ENCODE measurements around the gene YPEL1. TPM values are rescaled to one million over a fixed set of nuclear protein-coding genes. Genes with fewer than 3 reads are reported as not detected.

Gene YPEL1
- total RNA-seq, 1 donor from 2014 or later: 32.2 TPM

DNA sequence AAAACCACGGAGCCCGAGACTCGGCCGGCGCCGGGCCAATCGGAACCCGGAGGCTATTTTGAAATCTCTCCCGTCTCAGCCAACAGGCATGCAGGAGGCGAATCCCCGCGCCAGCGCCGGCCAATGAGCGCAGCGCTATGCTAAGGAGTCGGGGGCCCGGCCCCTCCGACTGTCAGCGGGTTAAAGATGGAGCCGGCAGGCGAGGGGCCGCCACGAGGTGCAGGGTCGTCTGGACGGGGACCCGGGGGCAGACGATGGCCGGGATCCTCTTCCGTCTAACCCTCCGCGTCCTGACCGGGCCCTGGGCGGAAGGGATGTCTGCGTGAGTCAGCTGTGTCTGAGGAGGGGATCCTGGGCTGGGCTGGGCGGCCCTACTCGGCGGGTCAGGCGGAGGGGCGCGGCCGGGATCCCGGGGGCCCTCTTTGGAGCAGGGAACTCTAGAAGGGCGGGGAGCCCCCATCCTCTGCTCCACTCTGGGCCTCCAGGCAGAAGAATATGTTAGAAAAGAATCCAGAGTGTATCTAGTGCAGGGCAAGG, 83.5 kb downstream of the YPEL1 start:
- H3K9me3 ChIP-seq (ENCODE audit: low read depth): no peaks in the 10 kb centered on the region
- peaks cover 25% of the 10 kb centered on the region for H3K79me2 ChIP-seq (ENCODE audit: low read depth)
- peak overlapping the region; percentile 72 for H3K4me3 ChIP-seq
- Mint-ChIP-seq H3K4me3 (peak overlapping the region; percentile 93), H3K27me3 (ENCODE audit: insufficient read depth, low read depth) (peaks cover 12% of the 10 kb centered on the region), H3K27ac (peak overlapping the region; percentile 96), H3K36me3 (peaks cover 5% of the 10 kb centered on the region), H3K4me1 (peaks cover 29% of the 10 kb centered on the region), H3K9me3 (no peaks in the 10 kb centered on the region)
- H3F3A ChIP-seq (ENCODE audit: low read depth): peaks cover 60% of the 10 kb centered on the region
- H3K27ac ChIP-seq: peak overlapping the region; percentile 6
- peak overlapping the region; percentile 90 for H2AFZ ChIP-seq (replicated peaks)
- peak overlapping the region; percentile 92 for H3K4me2 ChIP-seq
- H3K36me3 ChIP-seq: no peaks in the 10 kb centered on the region
- H3K4me1 ChIP-seq: peaks cover 20% of the 10 kb centered on the region
- DNase-seq (ENCODE audit: low spot score): peak; percentile 96
- H3K27me3 ChIP-seq: no peaks in the 10 kb centered on the region
- H3K9ac ChIP-seq: peak overlapping the region; percentile 22
- H4K20me1 ChIP-seq (ENCODE audit: low read depth): peaks cover 29% of the 10 kb centered on the region
- TF ChIP-seq EZH2phosphoT487 (IDR thresholded peaks at IDR 0.05): no peak
- TF ChIP-seq, protein P1, sequence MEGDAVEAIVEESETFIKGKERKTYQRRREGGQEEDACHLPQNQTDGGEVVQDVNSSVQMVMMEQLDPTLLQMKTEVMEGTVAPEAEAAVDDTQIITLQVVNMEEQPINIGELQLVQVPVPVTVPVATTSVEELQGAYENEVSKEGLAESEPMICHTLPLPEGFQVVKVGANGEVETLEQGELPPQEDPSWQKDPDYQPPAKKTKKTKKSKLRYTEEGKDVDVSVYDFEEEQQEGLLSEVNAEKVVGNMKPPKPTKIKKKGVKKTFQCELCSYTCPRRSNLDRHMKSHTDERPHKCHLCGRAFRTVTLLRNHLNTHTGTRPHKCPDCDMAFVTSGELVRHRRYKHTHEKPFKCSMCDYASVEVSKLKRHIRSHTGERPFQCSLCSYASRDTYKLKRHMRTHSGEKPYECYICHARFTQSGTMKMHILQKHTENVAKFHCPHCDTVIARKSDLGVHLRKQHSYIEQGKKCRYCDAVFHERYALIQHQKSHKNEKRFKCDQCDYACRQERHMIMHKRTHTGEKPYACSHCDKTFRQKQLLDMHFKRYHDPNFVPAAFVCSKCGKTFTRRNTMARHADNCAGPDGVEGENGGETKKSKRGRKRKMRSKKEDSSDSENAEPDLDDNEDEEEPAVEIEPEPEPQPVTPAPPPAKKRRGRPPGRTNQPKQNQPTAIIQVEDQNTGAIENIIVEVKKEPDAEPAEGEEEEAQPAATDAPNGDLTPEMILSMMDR (IDR thresholded peaks at IDR 0.05): no peak
- no peak for TF ChIP-seq EZH2 (IDR thresholded peaks at IDR 0.05)

DNA sequence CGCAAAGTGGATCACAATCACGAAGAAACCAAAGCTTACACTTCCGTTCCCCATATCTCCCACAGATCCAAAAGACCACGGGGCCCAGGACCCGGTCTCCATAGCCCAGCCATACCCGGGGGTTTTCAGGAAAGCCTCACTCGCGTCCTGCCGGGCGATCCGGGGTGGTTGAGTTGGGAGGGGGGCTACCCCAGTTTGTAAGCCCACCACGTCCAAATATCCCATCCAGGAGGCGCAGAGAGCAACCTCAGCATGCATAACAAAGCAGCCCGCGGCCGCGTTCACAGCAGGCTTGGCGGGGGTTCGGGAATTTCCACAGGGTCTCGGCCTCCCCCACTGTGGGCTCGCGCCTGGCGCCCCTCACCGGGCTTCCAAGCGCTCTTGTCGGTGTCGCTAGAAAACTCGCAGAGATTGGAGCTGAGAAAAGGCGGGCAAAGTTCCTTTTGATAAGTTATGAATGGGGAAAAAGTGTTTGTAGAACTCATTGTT, 84.0 kb downstream of the YPEL1 start:
- H3K4me1 ChIP-seq: peaks cover 20% of the 10 kb centered on the region
- peak overlapping the region; percentile 72 for H3K4me3 ChIP-seq
- H3K27me3 ChIP-seq: no peaks in the 10 kb centered on the region
- H3K4me2 ChIP-seq: peak overlapping the region; percentile 92
- no peaks in the 10 kb centered on the region for H3K36me3 ChIP-seq
- Mint-ChIP-seq H3K4me3 (peak overlapping the region; percentile 93), H3K27ac (peak overlapping the region; percentile 96), H3K9me3 (no peaks in the 10 kb centered on the region), H3K36me3 (peaks cover 5% of the 10 kb centered on the region), H3K4me1 (peaks cover 28% of the 10 kb centered on the region), H3K27me3 (ENCODE audit: insufficient read depth, low read depth) (peaks cover 12% of the 10 kb centered on the region)
- peaks cover 55% of the 10 kb centered on the region for H3F3A ChIP-seq (ENCODE audit: low read depth)
- peak overlapping the region; percentile 90 for H2AFZ ChIP-seq (replicated peaks)
- peak overlapping the region; percentile 22 for H3K27ac ChIP-seq
- H3K9me3 ChIP-seq (ENCODE audit: low read depth): no peaks in the 10 kb centered on the region
- TF ChIP-seq EZH2 (IDR thresholded peaks at IDR 0.05): no peak
- TF ChIP-seq, protein P1 (IDR thresholded peaks at IDR 0.05): no peak
- peak; percentile 71 for DNase-seq (ENCODE audit: low spot score)
- peak overlapping the region; percentile 40 for H3K9ac ChIP-seq
- peaks cover 25% of the 10 kb centered on the region for H4K20me1 ChIP-seq (ENCODE audit: low read depth)
- H3K79me2 ChIP-seq (ENCODE audit: low read depth): peaks cover 25% of the 10 kb centered on the region

DNA sequence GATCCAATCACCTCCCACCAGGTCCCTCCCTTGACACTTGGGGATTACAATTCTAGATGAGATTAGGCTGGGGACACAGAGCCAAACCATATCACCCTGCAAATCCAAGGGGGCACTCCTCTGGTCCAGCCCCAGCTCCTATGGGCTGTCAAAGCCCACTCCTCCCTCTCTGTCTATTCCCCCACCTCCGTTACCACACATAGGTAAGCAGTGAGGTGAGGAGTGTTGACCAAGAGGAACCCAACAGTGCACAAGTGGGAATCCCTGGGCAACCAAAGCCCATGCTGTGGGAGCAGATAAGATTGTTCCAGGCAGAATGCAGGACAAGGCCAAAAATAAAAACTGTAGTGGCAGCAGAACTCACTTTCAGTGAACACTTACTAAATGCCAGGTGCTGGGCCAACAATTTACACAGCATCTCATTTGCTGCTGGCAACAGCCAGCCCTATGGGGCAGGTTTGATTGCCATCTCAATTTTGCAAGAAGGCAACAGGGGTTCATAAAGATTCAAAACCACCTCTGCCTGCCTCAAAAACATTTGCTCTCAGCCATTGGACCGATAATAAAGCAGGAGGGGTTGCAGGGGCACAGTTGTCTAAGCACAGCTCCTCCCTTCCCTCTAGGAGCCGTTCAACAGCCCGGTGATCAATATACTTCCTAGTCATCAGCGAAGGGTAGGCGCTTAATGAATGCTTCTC, 84.6 kb downstream of the YPEL1 start:
- H3F3A ChIP-seq (ENCODE audit: low read depth): peaks cover 54% of the 10 kb centered on the region
- peaks cover 28% of the 10 kb centered on the region for H4K20me1 ChIP-seq (ENCODE audit: low read depth)
- H3K4me2 ChIP-seq: peak overlapping the region; percentile 92
- no peaks in the 10 kb centered on the region for H3K27me3 ChIP-seq
- peak overlapping the region; percentile 93 for H3K4me3 Mint-ChIP-seq
- H3K27ac ChIP-seq: peak overlapping the region; percentile 22
- peaks cover 20% of the 10 kb centered on the region for H3K4me1 ChIP-seq
- H2AFZ ChIP-seq (replicated peaks): peak overlapping the region; percentile 90
- H3K4me1 Mint-ChIP-seq: peaks cover 28% of the 10 kb centered on the region
- TF ChIP-seq EZH2phosphoT487 (IDR thresholded peaks at IDR 0.05) (no peak), EZH2 (IDR thresholded peaks at IDR 0.05) (no peak)
- TF ChIP-seq, protein P1 (IDR thresholded peaks at IDR 0.05): no peak
- peaks cover 5% of the 10 kb centered on the region for H3K36me3 Mint-ChIP-seq
- no peaks in the 10 kb centered on the region for H3K36me3 ChIP-seq
- peaks cover 8% of the 10 kb centered on the region for H3K27me3 Mint-ChIP-seq (ENCODE audit: insufficient read depth, low read depth)
- H3K79me2 ChIP-seq (ENCODE audit: low read depth): peaks cover 25% of the 10 kb centered on the region
- no peaks in the 10 kb centered on the region for H3K9me3 Mint-ChIP-seq
- peak overlapping the region; percentile 96 for H3K27ac Mint-ChIP-seq
- DNase-seq (ENCODE audit: low spot score): peak; percentile 48
- peak overlapping the region; percentile 72 for H3K4me3 ChIP-seq
- H3K9ac ChIP-seq: peak overlapping the region; percentile 40
- H3K9me3 ChIP-seq (ENCODE audit: low read depth): no peaks in the 10 kb centered on the region

Measured in neural progenitor cell (in vitro differentiated cells).